HUES6 (cell line): Measurements from ENCODE around the gene TBC1D20.
"Not testable (repeated sequence)": the region's sequence is repeated elsewhere in the genome, so short reads cannot be mapped to it uniquely, and the experiment has no call there.

Experiments
- H3K27ac ChIP-seq: 2 replicates; pipeline ENCODE4 v1.7.0; 2013; ENCODE audit warnings: low read depth, mild to moderate bottlenecking, low read length, inconsistent platforms
- H3K27me3 ChIP-seq: 2 replicates; pipeline ENCODE4 v1.6.1; 2013; ENCODE audit warnings: low read length; ENCODE audit not compliant: control insufficient read depth, insufficient read depth
- H3K36me3 ChIP-seq: 2 replicates; pipeline ENCODE4 v1.6.1; 2013; ENCODE audit warnings: low read length; ENCODE audit not compliant: control insufficient read depth, insufficient read depth
- H3K4me1 ChIP-seq: 2 replicates; pipeline ENCODE4 v1.6.1; 2013; ENCODE audit warnings: low read length; ENCODE audit not compliant: control insufficient read depth, insufficient read depth
- H3K4me3 ChIP-seq: 2 replicates; pipeline ENCODE4 v1.5.1; 2013; ENCODE audit warnings: low read depth, low read length
- H3K9ac ChIP-seq: one replicate; pipeline ENCODE4 v1.6.1; 2013; ENCODE audit warnings: mild to moderate bottlenecking, low read length
- H3K9me3 ChIP-seq: 2 replicates; pipeline ENCODE4 v1.6.1; 2013; ENCODE audit warnings: low read depth, low read length; ENCODE audit not compliant: control insufficient read depth, insufficient read depth

The TBC1D20 gene

DNA sequence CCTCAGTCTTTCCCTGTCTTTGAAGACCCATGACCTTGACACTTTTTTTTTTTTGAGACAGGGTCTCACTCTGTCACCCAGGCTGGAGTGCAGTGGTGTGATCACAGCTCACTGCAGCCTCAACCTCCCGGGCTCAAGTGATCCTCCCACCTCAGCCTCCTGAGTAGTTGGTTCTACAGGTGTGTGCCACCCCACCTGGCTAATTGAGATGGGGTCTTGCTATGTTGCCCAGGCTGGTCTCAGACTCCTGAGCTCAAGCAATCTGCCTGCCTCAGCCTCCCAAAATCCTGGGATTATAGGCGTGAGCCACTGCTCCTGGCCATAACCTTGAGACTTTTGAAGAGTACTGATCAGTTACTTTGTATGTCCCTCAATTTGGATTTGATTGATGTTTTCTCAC, 69.0 kb downstream of the TBC1D20 start:
- peaks cover 46% of the 10 kb centered on the region for H3K36me3 ChIP-seq
- H3K9me3 ChIP-seq, H3K27ac ChIP-seq, H3K9ac ChIP-seq, H3K4me3 ChIP-seq, H3K4me1 ChIP-seq, H3K27me3 ChIP-seq: not testable (repeated sequence)

DNA sequence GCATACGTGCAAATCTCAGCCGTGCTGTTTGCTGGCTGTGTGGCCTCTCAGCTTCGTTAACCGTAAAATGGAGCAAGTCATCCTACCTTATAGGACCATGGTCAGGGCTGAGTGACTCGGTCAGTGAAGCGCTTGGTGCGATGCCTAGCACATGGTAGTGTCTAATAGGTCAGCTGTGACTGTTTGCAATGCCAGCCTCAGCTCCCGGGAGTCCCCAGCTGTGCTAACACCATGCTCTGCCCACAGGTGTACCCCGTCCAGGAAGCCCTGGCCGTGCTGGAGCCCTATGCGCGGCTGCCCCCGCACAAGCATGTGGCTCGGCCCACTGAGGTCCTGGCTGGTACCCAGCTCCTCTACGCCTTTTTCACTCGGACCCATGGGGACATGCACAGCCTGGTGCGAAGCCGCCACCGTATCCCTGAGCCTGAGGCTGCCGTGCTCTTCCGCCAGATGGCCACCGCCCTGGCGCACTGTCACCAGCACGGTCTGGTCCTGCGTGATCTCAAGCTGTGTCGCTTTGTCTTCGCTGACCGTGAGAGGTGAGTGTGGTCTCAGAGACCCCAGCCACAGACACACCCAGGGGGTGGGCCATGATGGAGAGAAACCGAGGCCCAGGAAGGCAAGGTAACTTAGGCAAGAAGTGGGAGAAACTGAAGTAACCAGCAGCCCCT, 71.2 kb downstream of the TBC1D20 start:
- H3K27ac ChIP-seq: no peak overlapping the region
- no peaks in the 10 kb centered on the region for H3K9me3 ChIP-seq
- H3K9ac ChIP-seq: no peak overlapping the region
- H3K4me3 ChIP-seq: no peak overlapping the region
- no peaks in the 10 kb centered on the region for H3K4me1 ChIP-seq
- peaks cover 40% of the 10 kb centered on the region for H3K36me3 ChIP-seq
- no peaks in the 10 kb centered on the region for H3K27me3 ChIP-seq

- Histone ChIP-seq H3K4me1 (no peaks in the 10 kb centered on the region), H3K27me3 (no peaks in the 10 kb centered on the region), H3K36me3 (peaks cover 36% of the 10 kb centered on the region), H3K4me3 (no peak overlapping the region), H3K27ac (no peak overlapping the region), H3K9ac (no peak overlapping the region), H3K9me3 (no peaks in the 10 kb centered on the region)
These were observed 73.1 kb downstream of the TBC1D20 start for GRCh38 chr20:389220-389619.

DNA sequence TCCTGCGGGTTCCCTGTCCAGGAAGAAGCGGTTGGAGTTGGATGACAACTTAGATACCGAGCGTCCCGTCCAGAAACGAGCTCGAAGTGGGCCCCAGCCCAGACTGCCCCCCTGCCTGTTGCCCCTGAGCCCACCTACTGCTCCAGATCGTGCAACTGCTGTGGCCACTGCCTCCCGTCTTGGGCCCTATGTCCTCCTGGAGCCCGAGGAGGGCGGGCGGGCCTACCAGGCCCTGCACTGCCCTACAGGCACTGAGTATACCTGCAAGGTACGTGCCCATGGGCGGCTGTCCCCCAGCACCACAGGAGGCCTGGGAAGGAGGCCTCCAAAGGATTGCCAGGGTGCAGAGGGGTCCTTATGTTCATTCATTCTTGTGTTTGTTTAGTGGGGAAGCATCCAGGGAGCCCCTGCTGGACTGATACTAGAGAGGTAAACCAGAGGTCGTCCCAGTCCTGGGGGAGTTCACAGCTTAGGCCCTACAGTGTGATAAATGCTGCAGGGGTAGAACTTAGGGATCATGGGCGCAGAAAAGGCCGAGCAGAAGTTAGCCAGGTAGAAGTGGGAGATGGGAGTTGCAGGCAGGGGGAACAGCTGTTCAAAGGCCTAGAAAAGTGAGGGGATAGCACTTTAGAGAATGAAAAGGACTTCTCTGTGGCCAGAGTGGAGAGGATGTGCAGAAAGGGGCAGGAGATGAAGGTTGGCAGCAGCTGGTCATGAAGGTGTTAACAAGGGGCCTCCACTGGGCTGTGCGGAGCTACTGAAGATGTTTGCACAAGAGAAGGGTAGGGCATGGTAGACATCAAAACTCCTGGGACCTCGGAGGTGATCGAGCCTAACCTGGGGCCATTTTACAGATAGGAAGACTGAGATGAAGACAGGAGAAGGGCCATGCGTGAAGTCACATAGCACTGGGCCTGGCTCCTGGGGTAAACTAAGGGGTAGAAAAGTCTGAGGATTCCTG, 74.0 kb downstream of the TBC1D20 start:
- H3K27me3 ChIP-seq: no peaks in the 10 kb centered on the region
- no peak overlapping the region for H3K27ac ChIP-seq
- no peak overlapping the region for H3K9ac ChIP-seq
- H3K36me3 ChIP-seq: peaks cover 36% of the 10 kb centered on the region
- H3K4me1 ChIP-seq: no peaks in the 10 kb centered on the region
- H3K9me3 ChIP-seq: no peaks in the 10 kb centered on the region
- H3K4me3 ChIP-seq: no peak overlapping the region

GRCh38 chr20:387520-387919, 74.8 kb downstream of the TBC1D20 start:
- peaks cover under 1% of the 10 kb centered on the region; the same call in 1 of the 2 replicates for H3K27me3 ChIP-seq
- H3K27ac ChIP-seq: no peak overlapping the region
- no peak overlapping the region for H3K4me3 ChIP-seq
- H3K36me3 ChIP-seq: peaks cover 33% of the 10 kb centered on the region
- no peak overlapping the region for H3K9ac ChIP-seq
- H3K9me3 ChIP-seq: no peaks in the 10 kb centered on the region
- no peaks in the 10 kb centered on the region for H3K4me1 ChIP-seq

- H3K27me3 ChIP-seq, H3K9me3 ChIP-seq, H3K9ac ChIP-seq, H3K4me3 ChIP-seq, H3K27ac ChIP-seq, H3K4me1 ChIP-seq: not testable (repeated sequence)
- peaks cover 28% of the 10 kb centered on the region for H3K36me3 ChIP-seq
These were observed 75.7 kb downstream of the TBC1D20 start for GRCh38 chr20:386634-387033.
